GM21515 (cell line): ENCODE measurements around the gene CD63.
"Not testable (repeated sequence)": the region's sequence is repeated elsewhere in the genome, so short reads cannot be mapped to it uniquely, and the experiment has no call there.

Source experiments
- ATAC-seq: cut with Tn5 transposase; IDR thresholded peaks from one replicate; pipeline ENCODE4 v1.9.1; 2021; ENCODE audit not compliant: unreplicated experiment

Gene CD63, protein sequence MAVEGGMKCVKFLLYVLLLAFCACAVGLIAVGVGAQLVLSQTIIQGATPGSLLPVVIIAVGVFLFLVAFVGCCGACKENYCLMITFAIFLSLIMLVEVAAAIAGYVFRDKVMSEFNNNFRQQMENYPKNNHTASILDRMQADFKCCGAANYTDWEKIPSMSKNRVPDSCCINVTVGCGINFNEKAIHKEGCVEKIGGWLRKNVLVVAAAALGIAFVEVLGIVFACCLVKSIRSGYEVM

DNA sequence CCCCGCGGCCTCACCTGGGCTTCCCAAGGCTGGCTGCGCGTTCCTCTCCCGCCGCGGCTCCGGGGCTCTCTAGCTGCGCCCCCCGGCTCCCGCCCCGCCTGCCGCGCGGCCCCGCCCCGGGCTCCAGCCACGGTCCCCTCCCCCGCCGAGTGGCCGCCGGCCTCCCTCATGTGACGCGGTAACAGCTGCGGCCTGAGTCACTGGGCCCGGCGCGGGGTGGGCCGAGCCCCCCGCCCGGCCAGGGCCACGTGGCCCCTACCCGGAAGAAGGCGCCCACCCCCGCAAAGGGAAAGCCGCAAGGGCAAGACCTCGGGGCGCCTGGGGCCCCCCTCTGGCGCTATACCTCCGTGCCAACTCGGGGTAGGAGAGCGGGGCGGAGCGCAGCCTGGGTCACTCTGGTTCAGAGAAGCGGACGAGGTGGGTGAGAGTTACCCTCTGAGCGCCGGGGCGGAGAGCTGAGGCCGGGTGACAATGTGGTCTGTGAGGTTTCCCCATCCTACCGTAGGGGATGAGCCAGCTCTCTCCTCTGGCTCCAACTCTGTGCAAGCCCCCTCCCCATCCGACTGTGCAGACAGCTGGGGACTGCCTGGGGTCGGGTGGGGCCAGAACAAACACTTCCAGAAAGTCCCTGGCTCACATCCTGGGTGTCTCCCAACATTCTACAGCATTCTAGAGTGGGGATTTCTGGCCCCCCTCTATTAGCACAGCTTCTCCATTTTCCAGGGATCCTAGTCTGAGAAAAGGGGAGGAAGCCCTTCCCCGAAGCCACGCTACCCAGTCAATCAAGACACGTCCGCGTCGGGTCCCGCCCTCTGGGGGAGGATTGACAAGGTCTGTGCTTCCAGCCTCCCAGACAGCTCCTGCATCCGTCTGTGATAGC is at the start of gene CD63:
Gene CD63 (minus strand): TSS at position 71 of the 880 bp plus-strand sequence. CDS start 668 bp downstream, outside the sequence.
- peak; percentile 54 for ATAC-seq

DNA sequence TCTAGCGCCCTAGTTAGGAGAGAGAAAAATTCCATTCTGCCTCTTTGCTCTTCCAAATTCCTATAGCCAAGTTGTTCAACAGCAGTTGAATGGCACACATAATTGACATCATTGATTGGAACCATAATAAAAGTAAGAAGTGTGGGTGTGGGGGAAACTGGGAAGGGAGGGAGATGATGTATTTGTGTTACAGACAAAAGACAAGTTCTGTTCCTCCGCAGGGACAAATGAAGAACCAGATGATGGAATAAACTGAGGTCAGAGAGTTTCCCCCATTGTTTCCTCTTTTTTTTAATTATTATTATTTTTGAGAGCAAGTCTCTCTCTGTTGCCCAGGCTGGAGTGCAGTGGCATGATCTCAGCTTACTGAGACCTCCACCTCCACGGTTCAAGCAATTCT is 49.0 kb upstream of the CD63 start:
- no peak for ATAC-seq

DNA sequence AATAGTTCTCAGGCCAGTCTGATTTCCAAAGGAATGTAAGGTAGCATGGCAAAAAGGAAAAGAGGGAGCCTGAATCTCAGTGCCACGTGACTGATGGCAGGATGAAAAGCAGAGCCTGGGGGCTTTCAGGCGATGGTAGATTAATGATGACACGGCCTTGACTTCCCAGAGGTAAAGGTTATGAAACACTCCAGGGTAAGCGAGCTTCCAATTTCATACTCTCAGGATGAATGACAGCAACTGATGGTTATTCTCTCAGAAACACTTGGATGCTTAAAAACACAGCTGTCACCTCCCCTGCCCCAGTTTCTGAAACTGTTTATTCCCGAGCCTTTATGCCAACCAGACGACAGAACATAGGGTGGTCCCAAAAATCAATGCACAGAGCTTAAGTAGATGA is 42.9 kb upstream of the CD63 start:
- ATAC-seq: no peak

DNA sequence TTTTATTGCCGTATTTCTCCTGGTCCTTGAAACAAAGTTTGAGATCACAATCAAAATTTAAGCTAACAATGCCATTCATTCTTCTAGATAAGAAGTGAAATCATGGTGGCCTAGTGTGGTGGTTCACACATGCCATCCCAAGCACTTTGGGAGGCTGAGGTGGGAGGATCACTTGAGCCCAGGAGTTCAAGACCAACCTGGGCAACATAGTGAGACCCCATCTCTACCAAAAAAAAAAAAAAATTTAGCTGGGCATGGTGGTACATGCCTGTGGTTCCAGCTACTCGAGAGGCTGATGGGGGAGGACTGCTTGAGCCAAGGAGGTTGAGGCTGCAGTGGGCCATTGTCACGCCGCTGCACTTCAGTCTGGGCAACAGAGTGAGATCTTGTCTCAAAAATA is 38.3 kb upstream of the CD63 start:
- ATAC-seq: no peak

DNA sequence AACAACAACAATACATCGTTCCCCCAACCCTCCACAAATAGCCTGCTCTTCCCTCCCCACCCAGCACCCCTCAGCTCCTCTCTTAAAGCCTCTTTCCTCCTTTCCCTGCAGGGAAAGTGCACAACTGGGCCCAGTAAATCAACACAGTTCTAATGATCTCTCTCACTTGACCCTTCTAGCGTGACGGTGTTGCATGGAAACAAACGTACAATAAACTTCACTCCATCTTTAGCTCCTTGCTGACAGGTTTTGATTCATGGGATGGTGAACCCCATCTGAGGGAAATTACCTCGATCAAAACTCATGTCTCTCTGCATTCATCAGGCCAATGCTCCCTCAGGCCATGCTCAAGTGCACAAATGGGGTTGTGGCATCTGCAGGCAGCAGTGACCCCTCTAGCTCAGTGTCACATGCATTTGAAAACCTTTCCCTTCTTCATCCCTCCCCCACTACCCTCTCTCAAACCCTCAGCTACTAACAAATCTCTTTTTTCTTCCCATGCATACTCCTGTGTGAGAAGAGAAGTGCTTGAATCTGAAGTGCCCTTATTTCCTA is 37.0 kb upstream of the CD63 start:
- no peak for ATAC-seq

DNA sequence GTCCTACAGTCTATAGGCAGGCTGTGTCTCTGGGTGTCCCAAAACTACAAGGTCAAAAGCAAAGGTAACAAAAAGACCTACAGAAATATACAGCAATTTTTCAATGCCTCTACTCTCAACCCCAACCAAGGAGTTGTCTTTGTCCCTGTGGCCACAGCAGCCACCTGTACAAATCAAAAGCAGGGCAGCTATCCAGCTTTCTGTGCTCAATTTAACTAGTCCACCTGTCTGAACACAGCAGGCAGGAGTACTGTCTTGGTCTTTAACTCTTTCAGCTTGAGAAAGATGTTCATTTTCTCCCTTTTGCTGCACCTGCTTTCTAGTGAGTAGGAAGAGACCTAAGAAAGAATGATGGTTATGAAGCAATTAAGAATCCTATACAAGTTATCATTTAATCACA is 33.8 kb upstream of the CD63 start:
- ATAC-seq: no peak

DNA sequence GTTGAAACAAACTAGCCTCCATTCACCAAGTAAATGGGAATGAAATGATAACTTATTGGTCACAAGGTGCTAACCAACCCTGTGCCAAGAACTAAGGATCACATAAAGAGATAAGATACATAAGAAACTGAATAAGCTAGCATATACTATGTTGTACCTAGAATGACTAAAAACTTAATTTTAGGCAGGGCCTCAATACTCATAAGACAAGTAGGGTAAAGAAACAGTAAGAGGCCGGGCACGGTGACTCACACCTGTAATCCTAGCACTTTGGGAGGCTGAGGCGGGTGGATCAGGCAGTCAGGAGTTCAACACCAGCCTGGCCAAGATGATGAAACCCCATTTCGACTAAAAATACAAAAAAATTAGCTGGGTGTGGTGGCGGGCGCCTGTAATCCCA is 31.9 kb upstream of the CD63 start:
- ATAC-seq: no peak

DNA sequence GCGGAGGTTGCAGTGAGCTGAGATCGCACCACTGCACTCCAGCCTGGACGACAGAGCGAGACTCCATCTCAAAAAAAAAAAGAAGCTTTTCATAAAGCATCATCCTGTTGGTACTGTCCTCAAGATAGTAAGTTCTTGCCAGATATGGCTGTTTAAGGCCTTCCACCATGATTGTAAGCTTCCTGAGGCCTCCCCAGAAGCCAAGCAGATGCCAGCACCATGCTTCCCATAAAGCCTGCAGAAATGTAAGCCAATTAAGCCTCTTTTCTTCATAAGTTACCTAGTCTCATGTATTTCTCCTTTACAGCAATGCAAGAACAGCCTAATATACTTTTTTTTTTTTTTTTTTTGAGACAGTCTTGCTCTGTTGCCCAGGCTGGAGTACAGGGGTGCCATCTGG is 29.8 kb upstream of the CD63 start:
- not testable (repeated sequence) for ATAC-seq

DNA sequence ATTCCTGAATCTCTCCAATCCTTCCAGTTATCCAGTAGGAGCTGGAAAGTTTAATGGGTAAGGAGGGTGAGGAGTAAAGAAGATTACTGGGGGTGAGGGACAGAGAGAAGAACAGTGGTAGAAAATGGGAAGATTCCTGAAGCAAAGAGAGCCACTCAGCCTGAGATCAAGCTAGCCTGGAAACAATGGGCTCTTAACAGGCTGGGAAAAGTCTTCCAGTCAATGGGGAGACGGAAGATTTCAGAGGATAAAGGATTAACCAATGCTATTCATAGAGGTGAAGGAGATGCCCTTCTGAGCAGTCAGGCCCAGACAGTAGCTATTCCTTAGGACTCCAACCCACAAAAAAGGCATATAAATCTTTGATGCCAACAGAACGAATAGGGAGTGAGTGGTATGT is 28.9 kb upstream of the CD63 start:
- ATAC-seq: no peak

DNA sequence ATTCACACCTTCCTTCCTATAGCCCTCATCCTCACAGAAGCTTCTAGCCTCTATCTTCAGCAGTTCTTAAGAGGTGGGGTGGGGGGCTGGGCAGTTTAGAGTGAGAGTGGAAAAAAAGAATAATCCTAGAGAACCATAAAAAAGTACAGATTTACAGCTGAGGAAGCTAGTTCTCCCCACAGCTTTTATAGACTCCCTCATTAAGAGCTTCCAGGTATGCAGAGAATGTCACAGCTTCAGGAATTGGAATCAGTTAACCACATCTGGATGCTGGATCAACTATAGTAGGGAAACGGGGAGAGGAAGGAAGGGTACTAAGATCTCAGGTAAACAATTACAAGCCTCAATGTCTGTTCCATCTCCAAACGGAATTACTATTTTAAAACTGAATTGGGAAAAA is 26.4 kb upstream of the CD63 start:
- ATAC-seq: no peak

DNA sequence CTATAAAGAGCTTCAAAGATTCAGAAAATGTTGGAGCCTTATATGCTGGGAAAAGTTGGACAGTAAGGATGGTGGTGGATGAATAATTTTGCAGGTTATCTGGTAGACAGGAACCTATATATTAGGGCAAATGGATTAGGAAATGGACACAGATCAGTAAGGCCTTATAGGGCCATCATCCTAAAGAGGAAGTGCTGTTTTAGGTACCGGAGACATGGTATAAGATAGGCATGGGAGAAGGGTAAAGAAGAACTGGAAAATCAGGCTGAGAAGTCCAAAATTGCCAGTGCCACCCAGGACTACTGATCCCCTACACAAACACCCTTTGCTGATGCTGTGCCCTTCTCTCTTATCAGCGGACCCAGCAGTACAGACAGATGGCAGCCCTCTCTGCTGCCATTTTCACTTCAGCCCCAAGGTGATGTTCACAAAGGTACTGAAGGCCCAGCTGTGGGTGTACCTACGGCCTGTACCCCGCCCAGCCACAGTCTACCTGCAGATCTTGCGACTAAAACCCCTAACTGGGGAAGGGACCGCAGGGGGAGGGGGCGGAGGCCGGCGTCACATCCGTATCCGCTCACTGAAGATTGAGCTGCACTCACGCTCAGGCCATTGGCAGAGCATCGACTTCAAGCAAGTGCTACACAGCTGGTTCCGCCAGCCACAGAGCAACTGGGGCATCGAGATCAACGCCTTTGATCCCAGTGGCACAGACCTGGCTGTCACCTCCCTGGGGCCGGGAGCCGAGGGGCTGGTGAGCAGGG is 19.6 kb upstream of the CD63 start:
- no peak for ATAC-seq

DNA sequence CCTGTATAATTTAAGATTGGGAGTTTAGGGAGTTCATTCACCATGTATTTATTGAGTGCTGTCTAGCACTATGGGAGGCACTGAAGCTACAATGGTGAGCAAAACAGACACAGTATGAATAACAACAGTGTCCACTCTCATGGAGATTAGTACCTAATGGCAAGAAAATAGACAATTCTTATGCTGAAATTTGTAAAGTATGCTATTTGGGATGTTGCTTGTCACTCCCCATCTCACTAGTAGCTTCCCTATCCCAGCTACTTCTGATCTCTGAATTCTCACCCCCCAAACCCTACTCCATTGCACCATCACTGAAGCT is 18.1 kb upstream of the CD63 start:
- no peak for ATAC-seq

DNA sequence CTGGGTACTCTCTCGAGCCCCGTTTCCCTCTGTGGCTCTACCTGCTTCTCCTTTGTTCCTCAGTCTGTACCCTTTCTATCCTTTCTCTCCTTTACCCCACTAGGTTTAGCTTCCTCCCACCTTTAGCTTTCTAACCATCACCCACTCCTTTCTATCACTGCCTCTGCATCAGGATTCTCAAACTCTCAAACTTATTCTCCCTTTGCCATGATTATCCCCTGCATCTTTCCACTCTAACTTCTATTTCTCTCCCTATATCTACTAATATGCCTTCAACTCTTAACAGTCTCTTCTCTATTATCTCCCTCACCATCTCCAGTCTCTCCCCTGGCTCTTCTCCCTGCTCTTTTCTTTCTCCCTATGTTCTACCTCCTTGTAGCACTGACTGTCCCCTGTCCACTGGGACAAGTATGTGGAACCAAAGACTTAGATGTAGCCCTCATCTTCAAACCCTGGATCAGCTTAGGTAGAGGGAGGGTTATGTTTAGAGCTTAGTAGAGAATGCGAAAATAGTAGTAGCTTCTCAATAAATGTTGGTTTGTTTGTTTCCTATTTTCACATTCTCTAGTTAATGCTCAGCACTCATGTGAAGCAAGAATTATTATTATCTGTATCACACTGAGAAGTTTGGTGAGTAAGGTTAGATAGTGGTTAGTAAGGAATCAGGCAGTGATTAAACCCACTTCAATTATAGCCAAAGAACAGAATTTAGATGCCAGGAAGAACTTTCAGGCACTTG is 17.5 kb upstream of the CD63 start:
- ATAC-seq: no peak

DNA sequence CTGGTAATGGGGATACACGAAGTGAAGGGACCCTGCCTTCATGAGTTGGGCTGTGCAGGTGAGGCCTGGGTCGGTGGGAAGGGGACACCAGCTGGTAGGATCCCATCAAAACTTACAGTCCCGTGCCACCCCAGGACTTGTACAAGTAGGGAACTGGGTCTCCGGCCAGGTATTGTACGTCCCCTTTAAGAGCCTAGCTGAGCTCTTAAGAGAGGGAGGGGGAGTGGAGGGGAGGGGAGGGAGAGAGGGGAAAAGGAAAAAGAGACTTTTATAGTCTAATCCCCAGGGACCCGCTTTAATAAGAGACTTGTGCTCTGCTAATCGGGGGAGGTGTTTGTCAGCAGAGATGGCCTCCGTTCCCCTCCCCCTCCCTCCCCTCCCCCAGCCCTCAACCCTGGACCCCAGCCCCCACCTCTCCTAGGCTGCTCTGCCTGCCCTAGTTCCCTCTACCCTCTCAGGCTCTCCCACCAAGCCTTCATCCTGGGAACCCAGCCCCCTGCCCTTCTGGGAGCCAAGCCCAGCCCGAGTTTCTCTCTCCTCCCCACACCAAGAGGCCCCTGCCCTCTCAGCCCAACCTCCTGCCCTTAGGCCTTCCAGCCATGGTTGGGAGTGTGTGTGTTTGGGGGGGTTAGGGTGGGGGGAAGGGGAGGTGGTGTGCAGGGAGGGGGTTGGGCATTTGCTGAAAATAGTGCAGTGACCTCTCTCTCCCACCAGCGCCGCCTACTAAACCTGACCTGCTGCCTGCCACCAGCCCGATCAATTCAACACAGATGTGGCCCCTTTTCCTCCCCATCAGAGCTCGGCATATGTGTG is 16.8 kb upstream of the CD63 start:
- no peak for ATAC-seq

DNA sequence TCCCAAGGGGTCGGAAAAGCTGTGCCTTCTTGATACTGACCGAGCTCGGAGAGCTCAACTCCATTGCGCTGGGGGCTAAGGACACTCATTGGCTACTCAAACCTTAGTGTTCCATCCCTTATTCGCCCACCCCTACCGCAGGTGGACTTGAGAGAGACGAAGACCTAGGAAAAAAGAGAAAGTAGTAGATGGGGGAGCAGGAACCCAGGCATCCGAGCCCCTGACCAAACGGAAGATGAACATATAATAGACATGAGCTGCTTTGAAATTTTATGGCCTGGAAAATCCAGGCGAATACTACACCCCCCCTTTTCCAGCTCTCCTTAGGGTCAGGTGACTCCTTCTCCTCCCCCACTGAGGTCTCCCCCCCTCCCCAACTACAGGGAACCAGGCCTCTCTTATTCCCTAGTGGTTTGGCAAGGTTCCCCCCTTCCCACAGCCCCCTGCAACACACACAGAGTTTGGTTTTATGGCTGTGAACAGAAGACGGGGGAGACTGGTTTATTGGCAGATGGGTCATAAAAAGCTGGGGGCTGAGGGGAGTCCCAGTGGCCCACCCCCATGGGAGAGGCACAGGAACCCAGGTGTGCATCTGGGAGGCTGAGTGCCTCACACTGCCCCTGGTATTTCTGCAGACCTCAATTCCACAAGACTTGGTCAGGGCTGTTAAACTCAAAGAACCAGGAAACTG is 15.7 kb upstream of the CD63 start:
- no peak for ATAC-seq

DNA sequence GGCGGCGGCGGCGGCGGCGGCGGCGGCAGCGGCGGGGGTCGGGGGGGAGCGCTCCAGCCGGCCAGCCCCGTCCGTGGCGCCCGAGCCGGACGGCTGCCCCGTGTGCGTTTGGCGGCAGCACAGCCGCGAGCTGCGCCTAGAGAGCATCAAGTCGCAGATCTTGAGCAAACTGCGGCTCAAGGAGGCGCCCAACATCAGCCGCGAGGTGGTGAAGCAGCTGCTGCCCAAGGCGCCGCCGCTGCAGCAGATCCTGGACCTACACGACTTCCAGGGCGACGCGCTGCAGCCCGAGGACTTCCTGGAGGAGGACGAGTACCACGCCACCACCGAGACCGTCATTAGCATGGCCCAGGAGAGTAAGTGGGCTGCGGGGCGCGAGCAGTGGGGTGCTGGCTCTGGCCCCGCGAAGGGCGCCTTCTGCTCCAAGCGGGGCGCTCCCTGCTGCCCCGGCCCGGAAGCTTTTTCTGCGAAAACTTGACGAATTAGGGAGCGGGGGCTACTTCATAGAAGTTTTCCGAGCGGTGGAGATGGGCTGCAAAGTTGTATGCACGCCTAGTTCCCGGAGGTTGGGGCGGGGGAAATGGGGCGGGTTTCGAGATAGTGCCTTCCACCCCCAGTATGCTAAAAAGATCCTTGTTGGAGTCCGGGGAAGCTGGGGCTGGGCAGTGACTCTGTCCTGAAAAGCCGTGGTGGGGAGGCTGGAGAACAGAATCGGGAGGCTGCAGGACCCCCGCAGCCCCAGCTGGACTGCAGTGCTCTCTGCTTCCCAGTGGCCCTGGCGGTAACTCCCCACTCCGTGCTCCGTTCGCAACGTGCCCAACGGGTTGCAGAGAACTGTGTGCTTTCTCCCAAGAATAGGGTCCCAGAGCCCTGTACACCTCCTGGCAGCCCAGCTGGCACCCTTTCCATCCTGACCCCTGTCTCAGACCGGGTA is 14.9 kb upstream of the CD63 start:
- ATAC-seq: no peak

DNA sequence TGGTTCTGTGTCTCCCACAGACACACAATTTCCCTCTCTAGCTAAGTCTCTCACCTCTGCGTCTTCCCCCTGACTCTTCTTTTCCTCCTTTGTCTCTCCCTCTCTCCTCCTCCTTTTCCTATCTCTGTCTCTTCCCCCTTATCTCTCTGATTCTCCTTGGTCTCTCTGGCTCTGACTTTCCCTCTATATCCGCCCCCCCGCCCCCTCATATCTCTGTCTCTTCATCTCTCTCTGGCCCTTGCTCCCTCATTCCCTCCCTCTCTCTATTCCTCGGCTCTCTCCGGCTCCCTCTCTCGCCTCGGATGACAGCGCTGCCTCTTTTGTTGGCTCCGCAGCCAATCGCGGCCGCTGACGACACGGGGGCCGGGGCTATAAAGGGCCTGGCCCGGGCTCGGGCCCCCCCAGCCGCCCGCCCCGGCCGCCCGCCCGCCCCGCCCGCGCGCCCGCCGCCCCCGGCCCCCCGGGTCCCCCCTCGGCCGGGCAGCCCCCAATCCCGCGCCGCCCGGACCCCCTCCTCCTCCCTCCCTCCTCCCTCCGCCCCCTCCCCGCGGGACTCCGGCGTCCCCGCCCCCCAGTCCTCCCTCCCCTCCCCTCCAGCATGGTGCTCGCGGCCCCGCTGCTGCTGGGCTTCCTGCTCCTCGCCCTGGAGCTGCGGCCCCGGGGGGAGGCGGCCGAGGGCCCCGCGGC is 14.1 kb upstream of the CD63 start, which contains the start of gene GDF11:
Gene GDF11 (plus strand): TSS at position 404 of the 687 bp plus-strand sequence. CDS start 195 bp downstream, at position 599.
- ATAC-seq: no peak
